GM21515 (cell line): ENCODE data around the gene NEK4.

Source experiments
- ATAC-seq: cut with Tn5 transposase; IDR thresholded peaks from one replicate; pipeline ENCODE4 v1.9.1; 2021; ENCODE audit not compliant: unreplicated experiment

Gene NEK4

GRCh38 chr3:52770496-52771333 lies at the start of gene NEK4:
NEK4 (minus strand) TSS chr3:52770940; CDS start chr3:52770746, 194 bp downstream.
- peak; percentile 92 for ATAC-seq

GRCh38 chr3:52819936-52820335 lies 49.2 kb upstream of the NEK4 start:
- ATAC-seq = no peak

- ATAC-seq = no peak
Observed at GRCh38 chr3:52817860-52818259, 47.1 kb upstream of the NEK4 start.

GRCh38 chr3:52817221-52817620 lies 46.5 kb upstream of the NEK4 start:
- ATAC-seq = no peak

- ATAC-seq = no peak
Observed at GRCh38 chr3:52816654-52817053, 45.9 kb upstream of the NEK4 start.

- ATAC-seq = no peak
Observed at GRCh38 chr3:52816199-52816598, 45.5 kb upstream of the NEK4 start.

GRCh38 chr3:52813810-52814209 lies 43.1 kb upstream of the NEK4 start:
- ATAC-seq = no peak

GRCh38 chr3:52811452-52812011 lies 40.8 kb upstream of the NEK4 start:
- ATAC-seq = no peak

- no peak for ATAC-seq
Observed at GRCh38 chr3:52810923-52811322, 40.2 kb upstream of the NEK4 start.

GRCh38 chr3:52809662-52810377 lies 39.1 kb upstream of the NEK4 start:
- no peak for ATAC-seq

- no peak for ATAC-seq
Observed at GRCh38 chr3:52809149-52809548, 38.4 kb upstream of the NEK4 start.

GRCh38 chr3:52805270-52806039 lies 34.7 kb upstream of the NEK4 start:
- no peak for ATAC-seq

- no peak for ATAC-seq
Observed at GRCh38 chr3:52801839-52802238, 31.1 kb upstream of the NEK4 start.

GRCh38 chr3:52800079-52800478 lies 29.3 kb upstream of the NEK4 start:
- no peak for ATAC-seq

GRCh38 chr3:52798978-52799476 lies 28.3 kb upstream of the NEK4 start:
- ATAC-seq = no peak

- no peak for ATAC-seq
Observed at GRCh38 chr3:52798376-52798977, 27.7 kb upstream of the NEK4 start.

GRCh38 chr3:52796411-52796810 lies 25.7 kb upstream of the NEK4 start:
- ATAC-seq = no peak

- no peak for ATAC-seq
Observed at GRCh38 chr3:52795298-52795900, 24.7 kb upstream of the NEK4 start.

- ATAC-seq = no peak
Observed at GRCh38 chr3:52794612-52795099, 23.9 kb upstream of the NEK4 start, which contains the start of gene ITIH3. ITIH3 (plus strand) TSS chr3:52794796; CDS start chr3:52794804, 8 bp downstream.
